ENCODE results near the gene DOCK2. TPM values are rescaled to one million over a fixed set of nuclear protein-coding genes. Genes with fewer than 3 reads are reported as not detected.

DOCK2 gene
- total and polyA plus RNA-seq, 2 donors (not counting 3 experiments of a cell fraction or from before 2014, with no cell fraction given) = 0.62 to 4.8 TPM

GRCh38 chr5:170105642-170106611 lies 468.9 kb downstream of the DOCK2 start, which contains the start of gene FOXI1:
TSS of gene FOXI1 (plus strand) at chr5:170105897. CDS start at chr5:170105958, 61 bp downstream.
- intact Hi-C loops (cut with micrococcal nuclease) (no loop called here), dilution Hi-C loops (cut with MboI; ENCODE audit: extremely low pct_ligation_motif_present, low sequenced_read_pairs) (no loop called here)
- no peak within 1 kb of the TSS for H3K4me2 ChIP-seq (ENCODE audit: insufficient read depth, low read length)
- FAIRE-seq (no peak), DNase-seq (ENCODE audit: low read depth, low spot score) (no peak)
- no peaks in the 10 kb centered on the region for H3K9me1 ChIP-seq (replicated peaks; ENCODE audit: control insufficient read depth, extremely low read depth, insufficient read depth, low read length)
- H3K4me1 ChIP-seq (ENCODE audit: control insufficient read depth, extremely low read depth, insufficient read depth, low read length) = no peaks in the 10 kb centered on the region
- H3K4me3 ChIP-seq (replicated peaks in 1 of 3; ENCODE audit: insufficient read depth in 1 of 3, low read depth in 1 of 3, low read length in 3 of 3) = no peak within 1 kb of the TSS
- no peak for TF ChIP-seq POLR2A (IDR thresholded peaks at IDR 0.05; ENCODE audit: low read depth, low read length)
- TF ChIP-seq FOS (IDR thresholded peaks at IDR 0.05; ENCODE audit: borderline replicate concordance, insufficient read depth, low read length) = no peak
- no peak for TF ChIP-seq CTCF (IDR thresholded peaks at IDR 0.05; ENCODE audit: extremely low read depth in 1 of 2, insufficient read depth in 1 of 2, low read depth in 1 of 2, low read length in 2 of 2)
- no peak for TF ChIP-seq MYC (IDR thresholded peaks at IDR 0.05; ENCODE audit: low read depth, low read length)
- TF ChIP-seq EZH2 (IDR thresholded peaks at IDR 0.05; ENCODE audit: borderline replicate concordance, low read depth, low read length, severe bottlenecking) = no peak
- TF ChIP-seq POLR2AphosphoS5 (IDR thresholded peaks at IDR 0.05; ENCODE audit: insufficient read depth, low read depth, low read length) = no peak
- TF ChIP-seq MAX (IDR thresholded peaks at IDR 0.05; ENCODE audit: insufficient read depth, insufficient read length) = no peak
- TF ChIP-seq GATA2 (IDR thresholded peaks at IDR 0.05; ENCODE audit: insufficient read depth, insufficient read length, low read depth, low read length) = no peak
- H4K20me1 ChIP-seq (replicated peaks; ENCODE audit: control insufficient read depth, extremely low read depth, insufficient read depth, low read length) = no peaks in the 10 kb centered on the region
- no peak within 1 kb of the TSS for H3K9ac ChIP-seq (replicated peaks; ENCODE audit: extremely low read depth, insufficient read depth, low read length)
- no peak within 1 kb of the TSS for H2AFZ ChIP-seq (ENCODE audit: low read depth, low read length)
- no TSS peak for BruUV-seq (replicated peaks)
- H3K79me2 ChIP-seq (ENCODE audit: control insufficient read depth, insufficient read depth, low read length) = no peaks in the 10 kb centered on the region
- no peak within 1 kb of the TSS for H3K27ac ChIP-seq (ENCODE audit: insufficient read depth, low read depth, low read length)
- CTCF ChIA-PET = interaction anchor here (1.1 to 2.2 kb wide), 3 partner anchors 77 to 110 kb away, joined by 3 to 7 read pairs (median 5); no protein-coding TSS in a partner anchor
- H3K27me3 ChIP-seq (ENCODE audit: control insufficient read depth in 2 of 2, insufficient read depth in 2 of 2, low read length in 2 of 2) = no peaks in the 10 kb centered on the region
- POLR2A ChIA-PET = no interaction called here
- no peaks in the 10 kb centered on the region for H3K9me3 ChIP-seq (replicated peaks; ENCODE audit: control insufficient read depth, insufficient read depth, low read length)
- H3K36me3 ChIP-seq (ENCODE audit: control insufficient read depth in 2 of 2, extremely low read depth in 1 of 2, insufficient read depth in 2 of 2, low read length in 2 of 2) = no peaks in the 10 kb centered on the region
